Erythroblast (primary cell): ENCODE results near the gene STMP1.

Experiments used
- GATA1 ChIP-seq: IDR thresholded peaks from 2 replicates; pipeline ENCODE4 v1.6.1; 2011; ENCODE audit warnings: low read depth, mild to moderate bottlenecking, control low read depth, low read length, moderate library complexity
- POLR2A ChIP-seq: IDR thresholded peaks from 2 replicates; pipeline ENCODE4 v1.6.1; 2011; ENCODE audit warnings: mild to moderate bottlenecking, low read length

- TF ChIP-seq POLR2A (no peak), GATA1 (no peak)
Measured at GRCh38 chr7:135634191-135634878, 28.0 kb upstream of the STMP1 start.
